Kidney capillary endothelial cell (primary cell): ENCODE measurements around the gene CCNY.
"Not testable (repeated sequence)": the region's sequence is repeated elsewhere in the genome, so short reads cannot be mapped to it uniquely, and the experiment has no call there.

Experiments used
- DNase-seq: peaks from one replicate; pipeline ENCODE4 v3.0.0-alpha.2; 2018; ENCODE audit warnings: low spot score

CCNY gene

GRCh38 chr10:35517431-35518181, 181.3 kb downstream of the CCNY start:
- DNase-seq: no peak

- not testable (repeated sequence) for DNase-seq
Measured at GRCh38 chr10:35518187-35518586, 181.9 kb downstream of the CCNY start.

GRCh38 chr10:35520996-35521395, 184.7 kb downstream of the CCNY start:
- DNase-seq: no peak

- no peak for DNase-seq
Measured at GRCh38 chr10:35523670-35524225, 187.4 kb downstream of the CCNY start.

GRCh38 chr10:35526746-35527145, 190.4 kb downstream of the CCNY start:
- no peak for DNase-seq

GRCh38 chr10:35532141-35532540, 195.8 kb downstream of the CCNY start:
- no peak for DNase-seq

- no peak for DNase-seq
Measured at GRCh38 chr10:35533565-35533964, 197.3 kb downstream of the CCNY start.

GRCh38 chr10:35535136-35535535, 198.8 kb downstream of the CCNY start:
- DNase-seq: no peak

GRCh38 chr10:35536789-35537188, 200.5 kb downstream of the CCNY start:
- DNase-seq: no peak

- not testable (repeated sequence) for DNase-seq
Measured at GRCh38 chr10:35537925-35538324, 201.6 kb downstream of the CCNY start.

- DNase-seq: no peak
Measured at GRCh38 chr10:35540296-35541164, 204.2 kb downstream of the CCNY start.

GRCh38 chr10:35541720-35542119, 205.4 kb downstream of the CCNY start:
- DNase-seq: no peak

GRCh38 chr10:35542303-35542702, 206.0 kb downstream of the CCNY start:
- no peak for DNase-seq

- no peak for DNase-seq
Measured at GRCh38 chr10:35545079-35545657, 208.9 kb downstream of the CCNY start.

GRCh38 chr10:35545878-35546590, 209.7 kb downstream of the CCNY start:
- no peak for DNase-seq

- no peak for DNase-seq
Measured at GRCh38 chr10:35546824-35547225, 210.5 kb downstream of the CCNY start.

- no peak for DNase-seq
Measured at GRCh38 chr10:35552650-35553342, 216.5 kb downstream of the CCNY start.

GRCh38 chr10:35554036-35554435, 217.7 kb downstream of the CCNY start:
- no peak for DNase-seq

GRCh38 chr10:35554461-35555056, 218.2 kb downstream of the CCNY start:
- DNase-seq: no peak

- DNase-seq: no peak
Measured at GRCh38 chr10:35555962-35556930, 219.9 kb downstream of the CCNY start.
